Measurements from ENCODE around the gene ACTA2.

DNA sequence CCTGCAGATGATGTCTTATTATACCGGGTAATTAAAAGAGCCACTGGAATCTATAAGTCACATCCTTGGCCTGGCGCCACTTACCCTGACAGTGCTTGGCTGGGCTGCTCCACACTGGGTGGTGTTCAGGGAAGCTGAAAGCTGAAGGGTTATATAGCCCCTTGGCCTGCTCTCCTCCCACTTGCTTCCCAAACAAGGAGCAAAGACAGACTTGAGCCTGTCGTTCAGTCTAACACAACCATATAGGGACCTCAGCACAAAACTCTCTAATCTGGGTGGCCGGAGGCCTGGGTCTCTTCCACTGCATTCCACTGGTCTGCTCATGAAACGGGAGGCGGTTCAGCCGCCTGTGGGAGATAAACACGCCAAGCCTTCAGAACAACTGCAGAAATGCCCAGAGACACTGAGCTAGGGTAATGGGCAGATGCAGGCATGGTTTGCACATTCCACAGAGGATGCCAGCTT is at the start of gene ACTA2:
- TF ChIP-seq, protein P1, sequence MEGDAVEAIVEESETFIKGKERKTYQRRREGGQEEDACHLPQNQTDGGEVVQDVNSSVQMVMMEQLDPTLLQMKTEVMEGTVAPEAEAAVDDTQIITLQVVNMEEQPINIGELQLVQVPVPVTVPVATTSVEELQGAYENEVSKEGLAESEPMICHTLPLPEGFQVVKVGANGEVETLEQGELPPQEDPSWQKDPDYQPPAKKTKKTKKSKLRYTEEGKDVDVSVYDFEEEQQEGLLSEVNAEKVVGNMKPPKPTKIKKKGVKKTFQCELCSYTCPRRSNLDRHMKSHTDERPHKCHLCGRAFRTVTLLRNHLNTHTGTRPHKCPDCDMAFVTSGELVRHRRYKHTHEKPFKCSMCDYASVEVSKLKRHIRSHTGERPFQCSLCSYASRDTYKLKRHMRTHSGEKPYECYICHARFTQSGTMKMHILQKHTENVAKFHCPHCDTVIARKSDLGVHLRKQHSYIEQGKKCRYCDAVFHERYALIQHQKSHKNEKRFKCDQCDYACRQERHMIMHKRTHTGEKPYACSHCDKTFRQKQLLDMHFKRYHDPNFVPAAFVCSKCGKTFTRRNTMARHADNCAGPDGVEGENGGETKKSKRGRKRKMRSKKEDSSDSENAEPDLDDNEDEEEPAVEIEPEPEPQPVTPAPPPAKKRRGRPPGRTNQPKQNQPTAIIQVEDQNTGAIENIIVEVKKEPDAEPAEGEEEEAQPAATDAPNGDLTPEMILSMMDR (IDR thresholded peaks at IDR 0.05): peak in 1 of 3 donors; percentile 18
- TF ChIP-seq POLR2AphosphoS5 (IDR thresholded peaks at IDR 0.05) (peak; percentile 79 to 95 (median 90)), POLR2A (IDR thresholded peaks at IDR 0.05) (peak; percentile 75)
